IMR-90 (cell line): ENCODE results near the gene LCE1F. TPM values are rescaled to one million over a fixed set of nuclear protein-coding genes. Genes with fewer than 3 reads are reported as not detected.

Source experiments
- ATAC-seq: fragments of 200-7000 bp; cut with Tn5 transposase; 2 replicates; pipeline ENCODE4 v1.9.1; 2020; ENCODE audit warnings: low read depth, mild to moderate bottlenecking, moderate library complexity
- BruUV-seq: library from RNA; stranded (reverse); fragments of 400-500 nt; replicated peaks from 2 replicates; lab custom pipeline; 2021; lab: Mats Ljungman, UMichigan
- CTCF ChIA-PET: fragments of 300-600 bp; formaldehyde crosslinking; extraction: SDS; loops from one replicate; lab custom pipeline; 2021; ENCODE audit warnings: antibody characterized with exemption; lab: Yijun Ruan, JAX
- POLR2A ChIA-PET: fragments of 300-600 bp; sonication (Branson Sonifier 250); formaldehyde crosslinking; loops from one replicate; lab custom pipeline; 2022; ENCODE audit warnings: antibody characterized with exemption; ENCODE audit not compliant: unreplicated experiment; lab: Charles Lee
- DNase-seq: peaks from one replicate; pipeline ENCODE4 v3.0.0; 2013
- H2AFZ ChIP-seq: replicated peaks from 2 replicates; pipeline ENCODE3; 2013; ENCODE audit warnings: low read length, mild to moderate bottlenecking; ENCODE audit not compliant: poor library complexity
- H2AK5ac ChIP-seq: 2 replicates; pipeline ENCODE4 v1.6.1; 2013; ENCODE audit warnings: low read depth, low read length, inconsistent platforms
- H2AK9ac ChIP-seq: replicated peaks from 2 replicates; pipeline ENCODE3; 2013; ENCODE audit warnings: mild to moderate bottlenecking, low read depth, low read length, moderate library complexity; ENCODE audit not compliant: poor library complexity
- H2BK120ac ChIP-seq: 2 replicates; pipeline ENCODE4 v1.6.1; 2013; ENCODE audit warnings: low read depth, low read length, inconsistent platforms
- H2BK15ac ChIP-seq: 3 replicates; pipeline ENCODE4 v1.6.1; 2013; ENCODE audit warnings: low read depth, low read length, inconsistent platforms
- H2BK20ac ChIP-seq: 2 replicates; pipeline ENCODE4 v1.6.1; 2013; ENCODE audit warnings: low read depth, mild to moderate bottlenecking, inconsistent platforms, low read length, moderate library complexity
- H2BK5ac ChIP-seq: 2 replicates; pipeline ENCODE4 v1.6.1; 2013; ENCODE audit warnings: mild to moderate bottlenecking, low read depth, low read length, inconsistent platforms; ENCODE audit not compliant: poor library complexity, severe bottlenecking
- H3K14ac ChIP-seq: replicated peaks from 2 replicates; pipeline ENCODE4 v1.6.1; 2013; ENCODE audit warnings: low read depth, low read length, inconsistent platforms
- H3K18ac ChIP-seq: 2 replicates; pipeline ENCODE4 v1.6.1; 2013; ENCODE audit warnings: low read depth, low read length, control low read depth
- H3K23ac ChIP-seq: 2 replicates; pipeline ENCODE4 v1.6.1; 2013; ENCODE audit warnings: low read depth, low read length, inconsistent platforms
- H3K27ac ChIP-seq: 2 replicates; pipeline ENCODE4 v1.5.1; 2013; ENCODE audit warnings: mild to moderate bottlenecking, control low read depth, low read length; ENCODE audit not compliant: insufficient read depth
- H3K27me3 ChIP-seq: 2 replicates; pipeline ENCODE4 v1.6.1; 2013; ENCODE audit warnings: low read length; ENCODE audit not compliant: control insufficient read depth, insufficient read depth
- H3K36me3 ChIP-seq: 2 replicates; pipeline ENCODE4 v1.6.1; 2013; ENCODE audit warnings: low read length, mixed read lengths; ENCODE audit not compliant: control insufficient read depth, insufficient read depth
- H3K4ac ChIP-seq: 2 replicates; pipeline ENCODE4 v1.6.1; 2013; ENCODE audit warnings: low read depth, low read length, inconsistent platforms
- H3K4me1 ChIP-seq: 2 replicates; pipeline ENCODE4 v1.6.1; 2013; ENCODE audit warnings: low read length, mixed read lengths; ENCODE audit not compliant: control insufficient read depth, insufficient read depth
- H3K4me2 ChIP-seq: 2 replicates; pipeline ENCODE4 v1.6.1; 2013; ENCODE audit warnings: low read depth, mild to moderate bottlenecking, control low read depth, low read length, moderate library complexity
- H3K4me3 ChIP-seq: 2 replicates; pipeline ENCODE4 v1.5.1; 2013; ENCODE audit warnings: low read depth, mild to moderate bottlenecking, control low read depth, low read length, moderate library complexity; ENCODE audit not compliant: insufficient read depth
- H3K56ac ChIP-seq: 2 replicates; pipeline ENCODE4 v1.6.1; 2013; ENCODE audit warnings: low read length, inconsistent platforms; ENCODE audit not compliant: insufficient read depth; ENCODE audit errors: extremely low read depth
- H3K79me1 ChIP-seq, 2 experiments: 2 replicates each; pipeline ENCODE4 v1.6.1; 2013; ENCODE audit warnings: low read length in 2 of 2, inconsistent platforms in 1 of 2, low read depth in 1 of 2
- H3K9ac ChIP-seq: 2 replicates; pipeline ENCODE4 v1.6.1; 2013; ENCODE audit warnings: low read depth, low read length, control low read depth
- H3K9me1 ChIP-seq: 2 replicates; pipeline ENCODE4 v1.6.1; 2013; ENCODE audit warnings: low read length, inconsistent platforms; ENCODE audit not compliant: insufficient read depth
- H3K9me3 ChIP-seq: 2 replicates; pipeline ENCODE4 v1.6.1; 2013; ENCODE audit warnings: low read length; ENCODE audit not compliant: control insufficient read depth, insufficient read depth
- H4K20me1 ChIP-seq: 2 replicates; pipeline ENCODE4 v1.6.1; 2013; ENCODE audit warnings: low read length, inconsistent platforms; ENCODE audit not compliant: insufficient read depth
- H4K5ac ChIP-seq: 2 replicates; pipeline ENCODE4 v1.6.1; 2013; ENCODE audit warnings: mild to moderate bottlenecking, low read depth, low read length, control low read depth
- H4K8ac ChIP-seq, 2 experiments: 2 replicates each; pipeline ENCODE4 v1.6.1; 2013; ENCODE audit warnings: low read depth in 2 of 2, low read length in 2 of 2, control low read depth in 1 of 2, inconsistent platforms in 1 of 2
- H4K91ac ChIP-seq: 2 replicates; pipeline ENCODE4 v1.6.1; 2013; ENCODE audit warnings: low read depth, low read length, inconsistent platforms; ENCODE audit not compliant: insufficient read depth
- BHLHE40 ChIP-seq: fragments of 150-350 bp; IDR thresholded peaks from 2 replicates; pipeline ENCODE4 v1.6.1; 2016; ENCODE audit warnings: mild to moderate bottlenecking, low read depth, low read length
- CEBPB ChIP-seq: IDR thresholded peaks from 2 replicates; pipeline ENCODE4 v1.6.1; 2012; ENCODE audit warnings: low read depth, low read length, improper control_type of control experiment
- CHD1 ChIP-seq: IDR thresholded peaks from 2 replicates; pipeline ENCODE4 v1.6.1; 2012; ENCODE audit warnings: low read depth, low read length, improper control_type of control experiment
- FOS ChIP-seq: fragments of 150-350 bp; IDR thresholded peaks from 2 replicates; pipeline ENCODE4 v1.6.1; 2016; ENCODE audit warnings: low read depth, low read length
- MAFK ChIP-seq: IDR thresholded peaks from 2 replicates; pipeline ENCODE4 v1.6.1; 2012; ENCODE audit warnings: low read depth, low read length, improper control_type of control experiment
- MAZ ChIP-seq: IDR thresholded peaks from 2 replicates; pipeline ENCODE4 v1.6.1; 2012; ENCODE audit warnings: low read depth, mild to moderate bottlenecking, low read length, improper control_type of control experiment, moderate library complexity, borderline replicate concordance
- MXI1 ChIP-seq: IDR thresholded peaks from 2 replicates; pipeline ENCODE4 v1.6.1; 2012; ENCODE audit warnings: low read depth, mild to moderate bottlenecking, low read length, moderate library complexity, borderline replicate concordance
- NFE2L2 ChIP-seq: fragments of 150-350 bp; IDR thresholded peaks from 2 replicates; pipeline ENCODE4 v1.6.1; 2016; ENCODE audit warnings: low read depth, mild to moderate bottlenecking, low read length
- POLR2A ChIP-seq: IDR thresholded peaks from 2 replicates; pipeline ENCODE4 v1.6.1; 2012; ENCODE audit warnings: mild to moderate bottlenecking, low read depth, low read length
- RCOR1 ChIP-seq: IDR thresholded peaks from 2 replicates; pipeline ENCODE4 v1.6.1; 2012; ENCODE audit warnings: mild to moderate bottlenecking, low read length, improper control_type of control experiment; ENCODE audit not compliant: insufficient replicate concordance
- RFX5 ChIP-seq: IDR thresholded peaks from 2 replicates; pipeline ENCODE4 v1.8.0; 2012; ENCODE audit warnings: low read depth, mild to moderate bottlenecking, low read length, moderate library complexity
- SMC3 ChIP-seq: fragments of 150-350 bp; IDR thresholded peaks from 2 replicates; pipeline ENCODE4 v1.6.1; 2016; ENCODE audit warnings: low read depth, mild to moderate bottlenecking, antibody characterized with exemption, low read length, moderate library complexity
- WGBS, 2 experiments: methylation state at CpG; one replicate each; pipeline versions ENCODE4 v1.1.5 to v1.1.7; 2013; ENCODE audit warnings: missing lambda C conversion rate in 2 of 2; ENCODE audit not compliant: insufficient read length in 1 of 2; ENCODE audit errors: extremely low coverage in 2 of 2; 5-methylcytosine and 5-hydroxymethylcytosine counted together
- dilution Hi-C: fragments of 300-500 bp; cut with HindIII; formaldehyde crosslinking; loops from one replicate; pipeline ENCODE4 v1.14.3; 2018; ENCODE audit warnings: low sequenced_read_pairs; ENCODE audit not compliant: unreplicated experiment
- in situ Hi-C: fragments of 300-500 bp; cut with MboI; formaldehyde crosslinking; loops from 3 replicates; pipeline ENCODE4 v1.14.3; 2019; ENCODE audit warnings: low sequenced_read_pairs, inconsistent platforms, mixed read lengths
- intact Hi-C: fragments of 100-400 bp; cut with micrococcal nuclease; formaldehyde crosslinking; loops from 2 replicates; pipeline ENCODE4 v1.10.0; 2022
- polyA plus RNA-seq, 3 experiments: library from polyadenylated mRNA; depleted of rRNA; stranded (reverse); fragments of >200 nt; gene quantifications; 2 replicates each; pipeline ENCODE4 v1.2.3, GENCODE V29; 2012; ENCODE audit warnings: low replicate concordance in 1 of 3
- total RNA-seq: library from RNA; depleted of rRNA; stranded (reverse); fragments of >200 nt; gene quantifications from 2 replicates; pipeline ENCODE4 v1.2.3, GENCODE V29; 2012

LCE1F gene
- total and polyA plus RNA-seq, 2 of the 4 experiments (the other 2 are of a cell fraction), result not detected

DNA sequence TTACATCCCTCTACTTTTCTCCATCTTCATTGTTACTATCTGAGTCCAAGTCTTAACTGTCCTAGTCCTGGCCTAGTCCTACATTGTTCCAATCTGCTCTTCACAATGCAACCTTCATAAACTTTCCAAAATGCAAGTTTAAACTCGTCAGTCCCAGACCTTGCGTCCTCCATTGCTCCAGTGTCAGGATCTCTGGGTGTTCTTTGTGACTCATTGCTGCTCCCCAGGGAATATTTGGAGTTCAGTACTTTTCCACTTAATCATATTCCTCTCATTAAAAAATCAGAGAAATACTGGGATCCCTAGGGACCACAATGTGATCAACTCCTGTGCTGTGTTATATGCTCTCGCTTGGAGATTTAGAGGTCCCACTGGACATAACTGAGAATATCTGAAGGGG lies 35.1 kb upstream of the LCE1F start:
- H3K9ac ChIP-seq, result no peak overlapping the region
- no peak overlapping the region for H3K27ac ChIP-seq
- no peak overlapping the region for H4K5ac ChIP-seq
- no peaks in the 10 kb centered on the region for H3K79me1 ChIP-seq
- no peak overlapping the region for H3K56ac ChIP-seq
- H4K8ac ChIP-seq, result no peak overlapping the region
- H3K4me1 ChIP-seq, result no peaks in the 10 kb centered on the region; the same call in 1 of the 2 replicates
- no peak overlapping the region for H3K4me3 ChIP-seq
- no peaks in the 10 kb centered on the region for H3K36me3 ChIP-seq
- intact Hi-C loops (no loop called here), in situ Hi-C loops (no loop called here), dilution Hi-C loops (no loop called here)
- no peak overlapping the region for H3K4ac ChIP-seq
- no peak overlapping the region for H3K14ac ChIP-seq
- no peak overlapping the region for H4K91ac ChIP-seq
- TF ChIP-seq NFE2L2 (no peak), CHD1 (no peak), RFX5 (no peak), MAFK (no peak), FOS (no peak), SMC3 (no peak), BHLHE40 (no peak), RCOR1 (no peak), CEBPB (no peak), POLR2A (no peak), MAZ (no peak), MXI1 (no peak)
- no peak for DNase-seq
- no peak for ATAC-seq
- H2BK15ac ChIP-seq, result no peak overlapping the region
- H2BK120ac ChIP-seq, result no peak overlapping the region
- ChIA-PET POLR2A (no interaction called here), CTCF (no interaction called here)
- H3K9me3 ChIP-seq, result no peaks in the 10 kb centered on the region
- no peak overlapping the region for H2AK9ac ChIP-seq
- H2BK5ac ChIP-seq, result no peak overlapping the region
- WGBS, 2 experiments, result 80% methylated on average over 1 of the region's 3 CpGs; no CpG with 5 or more reads in 1 of the 2 experiments
- no peak overlapping the region for H3K23ac ChIP-seq
- H2BK20ac ChIP-seq, result no peak overlapping the region
- H4K20me1 ChIP-seq, result no peaks in the 10 kb centered on the region
- H3K18ac ChIP-seq, result no peak overlapping the region
- H3K4me2 ChIP-seq, result no peak overlapping the region
- H3K27me3 ChIP-seq, result no peaks in the 10 kb centered on the region
- BruUV-seq, result no TSS peak
- H2AK5ac ChIP-seq, result no peak overlapping the region
- H3K9me1 ChIP-seq, result no peaks in the 10 kb centered on the region
- H2AFZ ChIP-seq, result no peak overlapping the region
